Daoy (cell line): Measurements from ENCODE around the gene NFATC3. TPM values are rescaled to one million over a fixed set of nuclear protein-coding genes. Genes with fewer than 3 reads are reported as not detected.

ENCODE experiments used
- DNase-seq: peaks from one replicate; pipeline ENCODE4 v3.0.0-alpha.2; 2015; ENCODE audit warnings: low read depth
- total RNA-seq: library from RNA; depleted of rRNA; stranded (reverse); fragments of >200 nt; shearing (Covaris generic); gene quantifications from 2 replicates; pipeline ENCODE4 v1.2.3, GENCODE V29; 2014; rRNA removed

Gene NFATC3
- total RNA-seq, 1 experiment from 2014 or later = 12.1 TPM

DNA sequence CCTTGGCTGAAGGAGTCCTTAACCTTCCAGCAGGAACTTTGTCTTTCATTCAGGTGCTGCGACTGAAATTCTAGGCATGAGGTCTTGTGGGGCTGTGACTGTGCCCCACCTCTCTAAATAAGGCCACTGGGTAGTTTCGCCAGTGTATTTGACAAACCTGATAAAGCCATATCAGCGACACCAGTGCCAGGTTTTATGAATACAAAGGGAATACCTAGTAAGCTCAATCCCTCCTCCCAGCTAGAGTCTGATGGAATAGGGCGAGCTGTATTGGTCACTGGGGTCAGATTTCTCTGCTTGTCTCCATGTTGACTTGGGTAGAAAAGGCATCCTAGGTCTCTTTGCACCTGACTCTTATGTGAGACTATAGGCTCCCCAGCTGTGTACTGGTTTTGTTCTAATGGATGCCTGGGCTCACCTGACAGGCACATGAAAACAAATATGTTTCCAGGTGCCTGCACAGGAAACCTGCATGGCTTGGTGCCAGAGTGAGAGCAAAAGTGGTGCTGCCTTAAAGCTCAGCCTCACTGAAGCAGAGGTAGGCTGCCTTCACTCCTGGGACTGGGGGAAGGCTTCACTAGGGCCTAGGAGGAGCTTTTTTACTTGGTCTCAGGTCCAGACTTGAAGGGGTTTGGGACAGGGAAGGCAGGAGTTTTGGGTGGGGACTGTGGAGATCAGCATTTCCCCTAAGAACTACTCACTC, 187.5 kb downstream of the NFATC3 start:
- DNase-seq = no peak

- DNase-seq = no peak
These were observed 188.3 kb downstream of the NFATC3 start for GRCh38 chr16:68273459-68273858.

DNA sequence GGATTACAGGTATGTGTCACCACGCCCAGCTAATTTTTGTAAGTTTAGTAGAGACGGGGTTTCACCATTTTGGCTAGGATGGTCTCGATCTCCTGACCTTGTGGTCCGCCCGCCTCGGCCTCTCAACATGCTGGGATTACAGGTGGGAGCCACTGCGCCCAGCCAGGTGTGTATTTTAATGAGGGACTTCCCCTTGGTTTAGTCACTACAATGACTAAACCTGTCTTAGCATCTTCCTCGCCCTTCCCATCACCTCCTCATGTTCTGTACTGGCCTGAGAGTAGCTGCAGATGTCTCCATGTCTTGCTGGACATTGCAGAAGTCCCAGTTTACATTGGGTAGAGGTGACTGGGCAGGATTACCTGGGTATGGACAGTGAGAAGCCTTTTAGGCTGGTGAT, 188.7 kb downstream of the NFATC3 start:
- no peak for DNase-seq

DNA sequence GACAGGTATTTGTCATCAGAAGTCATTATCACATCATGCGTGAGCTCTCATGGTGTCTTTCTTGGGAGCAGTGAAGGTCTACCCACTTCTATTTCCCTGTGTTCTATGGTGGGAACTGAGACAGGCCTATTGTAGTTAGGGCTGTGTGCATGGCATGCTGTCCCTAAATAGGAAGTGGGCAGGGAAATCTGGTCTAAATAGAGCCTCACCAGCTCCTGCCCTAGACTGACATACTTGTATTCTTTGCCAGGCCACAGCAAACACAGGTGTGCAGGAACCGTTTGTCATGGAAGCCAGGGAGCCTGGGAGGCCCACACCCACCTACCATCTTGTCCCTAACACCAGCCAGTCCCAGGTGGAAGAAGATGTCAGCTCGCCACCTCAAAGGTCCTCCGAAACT, 189.3 kb downstream of the NFATC3 start:
- DNase-seq = no peak

DNA sequence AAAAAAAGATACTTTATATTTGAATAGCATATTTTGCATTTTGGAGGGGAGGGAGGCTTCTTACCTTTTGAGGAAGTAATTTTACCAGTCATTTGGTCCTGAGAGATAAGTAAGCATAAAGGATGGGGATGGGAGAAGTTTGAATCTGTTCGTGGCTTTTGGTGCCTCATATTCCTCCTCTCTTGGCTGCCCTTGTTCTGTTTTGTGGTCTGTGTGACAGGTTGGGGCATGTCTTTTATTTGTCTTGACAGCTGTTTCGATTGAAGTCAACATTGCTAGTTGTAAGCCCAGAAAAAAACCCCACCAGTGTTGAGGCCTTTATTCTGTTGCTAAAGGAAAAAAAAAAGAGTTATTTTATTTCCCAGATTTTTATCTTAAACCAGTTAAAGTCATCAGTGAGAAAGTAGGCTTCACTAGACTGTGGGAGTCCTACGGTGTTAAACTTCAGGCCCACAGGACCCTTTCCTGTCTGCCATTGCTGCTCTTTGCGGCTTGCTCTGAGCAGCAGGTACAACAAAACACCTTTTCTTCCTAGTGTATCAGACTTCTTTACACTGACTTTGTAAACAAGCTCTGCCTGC, 190.5 kb downstream of the NFATC3 start:
- no peak for DNase-seq

DNA sequence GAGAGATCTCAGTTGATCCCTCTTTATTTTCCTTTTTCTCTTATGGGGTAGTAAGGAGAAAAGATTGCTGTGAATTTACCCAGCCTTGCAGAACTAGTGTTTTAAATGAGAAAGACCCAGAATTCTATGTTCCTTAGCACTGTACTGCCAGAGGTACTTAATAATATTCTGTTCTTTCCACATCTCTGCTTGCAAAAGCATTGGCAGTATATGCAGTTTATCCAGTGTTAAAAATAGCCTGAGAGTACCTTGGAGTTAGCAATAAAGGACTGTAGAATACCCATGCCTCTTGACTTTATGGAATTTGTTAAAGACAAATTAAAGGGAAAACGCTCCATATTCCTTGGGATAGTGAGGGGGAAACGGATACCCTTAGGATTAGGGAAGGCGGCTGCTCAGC, 191.1 kb downstream of the NFATC3 start:
- no peak for DNase-seq

Other genes starting within 250 kb of the NFATC3 start
- 41.5 and 50.6 TPM in 2 replicates for gene THAP11, start 243.1 kb upstream of the NFATC3 start, total RNA-seq
- 42.9 and 48.7 TPM in 2 replicates for gene NUTF2, start 238.4 kb upstream of the NFATC3 start, total RNA-seq
- gene CENPT, start 237.7 kb upstream of the NFATC3 start, total RNA-seq = 26.8 and 33.8 TPM in 2 replicates
- gene EDC4, start 212.3 kb upstream of the NFATC3 start, total RNA-seq = 43.3 and 47.8 TPM in 2 replicates
- gene NRN1L, start 200.5 kb upstream of the NFATC3 start, total RNA-seq = not detected in 2 replicates
- 1.5 and 2.3 TPM in 2 replicates for gene PSKH1, start 192.1 kb upstream of the NFATC3 start, total RNA-seq
- 0.74 and 1.6 TPM in 2 replicates for gene CTRL, start 153.5 kb upstream of the NFATC3 start, total RNA-seq
- 58.1 and 72.7 TPM in 2 replicates for gene PSMB10, start 148.5 kb upstream of the NFATC3 start, total RNA-seq
- gene LCAT, start 141.2 kb upstream of the NFATC3 start, total RNA-seq = 0.77 and 0.97 TPM in 2 replicates
- 7.0 and 13.5 TPM in 2 replicates for gene SLC12A4, start 116.7 kb upstream of the NFATC3 start, total RNA-seq
- gene DPEP3, start 104.9 kb upstream of the NFATC3 start, total RNA-seq = not detected in 2 replicates
- gene DPEP2, start 85.9 kb upstream of the NFATC3 start, total RNA-seq = not detected in 2 replicates
- not detected in 2 replicates for gene DPEP2NB, start 69.5 kb upstream of the NFATC3 start, total RNA-seq
- 7.1 and 8.6 TPM in 2 replicates for gene DDX28, start 62.1 kb upstream of the NFATC3 start, total RNA-seq
- 15.9 and 19.8 TPM in 2 replicates for gene DUS2, start 62.1 kb upstream of the NFATC3 start, total RNA-seq
- gene ESRP2, start 150.8 kb downstream of the NFATC3 start, total RNA-seq = under 0.01 TPM in 1 of 2 replicates, not detected in the other
- gene PLA2G15, start 160.0 kb downstream of the NFATC3 start, total RNA-seq = 11.9 and 17.8 TPM in 2 replicates
- 18.3 and 30.1 TPM in 2 replicates for gene SLC7A6, start 179.2 kb downstream of the NFATC3 start, total RNA-seq
- 6.6 and 6.7 TPM in 2 replicates for gene SLC7A6OS, start 225.6 kb downstream of the NFATC3 start, total RNA-seq
- 37.9 and 74.9 TPM in 2 replicates for gene PRMT7, start 225.6 kb downstream of the NFATC3 start, total RNA-seq